ENCODE results near the gene BTF3.

DNA sequence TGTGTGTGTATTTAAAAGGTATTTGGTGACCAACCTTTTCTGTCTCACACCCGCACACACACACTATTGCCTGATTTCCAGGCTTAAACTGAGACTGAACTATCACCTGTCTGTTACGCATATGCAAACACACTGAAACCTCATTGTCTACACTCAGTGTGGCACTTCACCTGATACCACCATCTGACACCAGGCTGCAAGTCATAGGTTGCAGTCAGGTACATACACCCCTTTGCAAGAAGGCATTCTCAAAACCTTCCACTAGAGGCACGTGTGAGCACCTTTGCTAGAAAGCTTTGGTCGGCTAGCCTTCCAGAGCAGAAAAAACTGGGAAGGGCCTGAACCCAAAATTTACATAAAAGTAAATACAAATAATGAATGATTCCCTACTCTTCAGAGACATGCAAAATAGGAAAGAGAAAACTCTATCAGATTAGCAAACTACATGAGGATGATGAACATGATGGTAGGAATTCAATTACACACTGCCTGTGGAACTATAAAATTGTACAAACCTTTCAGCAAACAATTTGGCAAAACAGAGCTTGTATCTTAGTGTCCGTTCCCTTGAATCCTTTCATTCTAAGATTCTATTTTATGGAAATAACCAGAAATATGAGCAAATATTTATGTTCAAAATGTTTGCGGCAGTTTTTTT, 43.7 kb upstream of the BTF3 start:
- TF ChIP-seq, protein P1, sequence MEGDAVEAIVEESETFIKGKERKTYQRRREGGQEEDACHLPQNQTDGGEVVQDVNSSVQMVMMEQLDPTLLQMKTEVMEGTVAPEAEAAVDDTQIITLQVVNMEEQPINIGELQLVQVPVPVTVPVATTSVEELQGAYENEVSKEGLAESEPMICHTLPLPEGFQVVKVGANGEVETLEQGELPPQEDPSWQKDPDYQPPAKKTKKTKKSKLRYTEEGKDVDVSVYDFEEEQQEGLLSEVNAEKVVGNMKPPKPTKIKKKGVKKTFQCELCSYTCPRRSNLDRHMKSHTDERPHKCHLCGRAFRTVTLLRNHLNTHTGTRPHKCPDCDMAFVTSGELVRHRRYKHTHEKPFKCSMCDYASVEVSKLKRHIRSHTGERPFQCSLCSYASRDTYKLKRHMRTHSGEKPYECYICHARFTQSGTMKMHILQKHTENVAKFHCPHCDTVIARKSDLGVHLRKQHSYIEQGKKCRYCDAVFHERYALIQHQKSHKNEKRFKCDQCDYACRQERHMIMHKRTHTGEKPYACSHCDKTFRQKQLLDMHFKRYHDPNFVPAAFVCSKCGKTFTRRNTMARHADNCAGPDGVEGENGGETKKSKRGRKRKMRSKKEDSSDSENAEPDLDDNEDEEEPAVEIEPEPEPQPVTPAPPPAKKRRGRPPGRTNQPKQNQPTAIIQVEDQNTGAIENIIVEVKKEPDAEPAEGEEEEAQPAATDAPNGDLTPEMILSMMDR (IDR thresholded peaks at IDR 0.05) = peak; percentile 39 to 78 (median 46)
- TF ChIP-seq POLR2AphosphoS5 (IDR thresholded peaks at IDR 0.05) = no peak
- TF ChIP-seq POLR2A (IDR thresholded peaks at IDR 0.05) = no peak
- TF ChIP-seq EP300 (IDR thresholded peaks at IDR 0.05) = no peak

Measured in upper lobe of left lung (tissue), 4 donors.